HG03342 (cell line): ENCODE results near the gene MUC4.
"Not testable (repeated sequence)": the region's sequence is repeated elsewhere in the genome, so short reads cannot be mapped to it uniquely, and the experiment has no call there.

ENCODE experiments used
- ATAC-seq: cut with Tn5 transposase; IDR thresholded peaks from one replicate; pipeline ENCODE4 v1.9.1; 2021; ENCODE audit warnings: mild to moderate bottlenecking, moderate library complexity; ENCODE audit not compliant: unreplicated experiment

MUC4 gene

DNA sequence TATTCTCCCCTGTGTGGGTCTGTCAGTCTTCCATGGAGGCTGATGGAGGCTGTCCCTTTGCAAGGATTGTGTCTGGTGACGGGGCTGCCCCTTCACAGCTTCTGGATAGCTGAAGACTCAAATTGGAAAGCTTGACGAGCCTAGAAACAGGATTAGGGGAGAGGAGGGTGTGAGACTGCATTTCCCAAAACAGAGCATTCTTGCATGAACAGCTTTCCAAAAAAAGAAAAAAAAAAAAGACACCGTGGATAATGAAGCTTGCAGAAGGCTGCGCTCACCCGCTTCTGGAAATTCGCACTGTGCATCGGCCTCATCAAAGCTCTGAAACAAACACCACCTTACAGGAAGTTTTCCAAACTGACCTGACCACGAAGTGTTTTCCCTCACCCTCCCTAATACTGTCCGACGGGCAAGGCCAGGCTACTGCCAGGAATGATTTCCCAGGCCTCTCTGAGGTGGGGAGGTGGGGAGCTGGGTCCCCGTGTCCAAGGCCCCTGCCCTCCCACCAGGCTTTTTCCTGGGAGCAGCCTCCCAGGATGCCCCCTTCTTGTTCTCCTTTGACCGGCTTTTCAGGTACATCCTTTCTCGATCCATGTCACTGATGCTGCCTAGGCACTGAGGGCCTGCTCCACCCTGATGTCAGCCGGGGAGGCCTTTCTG is 24.9 kb upstream of the MUC4 start:
- ATAC-seq: no peak

DNA sequence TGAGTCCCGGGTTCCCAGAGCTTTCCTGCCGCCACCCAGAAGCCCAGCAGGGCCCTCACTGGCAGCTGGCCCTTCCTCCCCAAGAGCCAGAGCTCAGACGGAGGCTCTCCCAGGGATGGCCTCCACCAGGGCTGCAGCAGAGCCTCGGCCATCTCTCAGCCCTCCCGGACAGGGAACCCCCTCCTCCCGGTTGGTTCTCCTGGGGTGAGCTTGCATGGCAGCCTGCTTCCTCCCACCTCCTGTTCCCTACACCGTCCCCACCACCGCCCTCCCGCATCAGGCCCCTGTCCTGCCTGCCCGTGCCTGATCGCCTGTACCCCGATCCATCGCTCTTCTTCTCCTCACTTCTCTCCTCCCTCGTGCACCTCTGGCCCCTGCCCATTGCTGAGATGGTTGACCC is 24.1 kb upstream of the MUC4 start:
- no peak for ATAC-seq

DNA sequence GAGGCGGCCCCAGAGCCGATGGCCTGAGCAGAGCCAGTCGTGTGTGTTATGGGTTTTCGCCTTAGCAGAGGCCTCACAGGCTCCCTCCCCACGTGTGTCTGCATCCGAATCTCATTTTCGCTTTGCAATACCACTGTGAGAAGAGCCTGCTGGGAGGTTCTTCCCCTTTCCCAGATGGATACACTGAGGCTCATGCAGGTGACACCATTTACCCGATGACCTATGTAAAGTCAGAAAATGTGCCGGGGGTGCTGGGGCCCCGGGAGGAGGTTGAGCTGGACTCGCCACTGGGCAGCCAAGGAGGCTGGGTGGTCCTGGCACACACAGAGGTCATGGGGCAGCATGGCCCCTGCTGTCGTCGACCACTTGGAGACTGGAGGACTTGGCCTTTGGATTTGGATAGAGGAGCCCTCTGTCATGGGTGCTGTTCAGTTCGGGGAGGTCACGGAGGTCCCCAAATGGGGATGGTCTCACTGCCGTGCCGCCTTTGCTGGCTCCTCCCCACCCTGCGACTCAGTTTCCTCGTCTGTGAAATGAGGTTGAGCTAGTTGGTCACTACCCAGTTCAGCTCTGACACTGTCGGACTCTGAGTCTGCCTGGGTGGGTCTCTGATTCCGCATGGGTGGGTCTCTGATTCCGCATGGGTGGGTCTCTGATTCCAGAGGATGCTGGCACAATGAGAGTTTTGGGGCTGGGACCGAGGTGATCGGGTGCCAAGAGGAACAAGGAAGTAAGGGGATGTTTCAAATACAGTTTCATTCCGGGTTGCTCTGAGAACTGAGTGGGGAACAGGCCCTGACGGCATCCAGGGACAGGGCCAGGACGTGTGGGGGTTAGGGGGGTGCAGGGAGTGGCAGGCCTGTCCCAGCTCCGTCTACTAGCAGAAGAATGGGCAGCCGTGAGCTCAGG is 23.2 kb upstream of the MUC4 start:
- no peak for ATAC-seq

DNA sequence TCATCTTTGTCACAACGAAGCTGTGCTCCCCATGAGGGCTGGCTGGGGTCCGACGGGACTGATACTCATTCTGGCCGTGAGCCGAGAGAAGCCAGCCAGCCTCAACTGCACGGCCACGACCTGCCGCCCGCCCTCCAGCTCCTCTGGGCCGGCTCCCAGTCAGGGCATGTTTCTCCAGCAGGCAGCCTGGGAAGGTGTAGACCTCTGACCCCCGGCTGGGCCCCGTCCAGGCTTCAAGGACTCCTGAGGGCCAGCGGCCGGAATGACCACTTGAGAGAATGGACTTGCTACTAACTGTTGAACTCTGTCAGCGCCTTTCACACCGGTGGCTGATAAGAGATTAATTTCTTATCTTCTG is 18.1 kb upstream of the MUC4 start:
- no peak for ATAC-seq

DNA sequence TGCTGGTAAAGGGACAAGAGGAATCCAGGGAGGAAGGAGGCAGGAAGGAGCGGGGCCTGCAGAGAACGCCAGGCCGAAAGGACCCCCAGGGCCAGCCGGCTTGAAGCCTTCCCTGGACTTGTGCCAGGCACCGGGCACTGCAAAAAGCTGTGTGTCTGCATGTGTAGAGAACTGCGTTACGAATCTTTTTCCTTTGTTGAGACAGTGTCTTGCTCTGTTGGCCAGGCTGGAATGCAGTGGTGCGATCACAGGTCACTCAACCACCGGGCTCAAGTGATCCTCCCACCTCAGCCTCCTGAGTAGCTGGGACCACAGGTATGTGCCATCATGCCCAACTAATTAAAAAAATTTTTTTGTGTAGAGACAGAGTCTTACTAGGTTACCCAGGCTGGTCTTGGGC is 17.0 kb upstream of the MUC4 start:
- ATAC-seq: no peak

DNA sequence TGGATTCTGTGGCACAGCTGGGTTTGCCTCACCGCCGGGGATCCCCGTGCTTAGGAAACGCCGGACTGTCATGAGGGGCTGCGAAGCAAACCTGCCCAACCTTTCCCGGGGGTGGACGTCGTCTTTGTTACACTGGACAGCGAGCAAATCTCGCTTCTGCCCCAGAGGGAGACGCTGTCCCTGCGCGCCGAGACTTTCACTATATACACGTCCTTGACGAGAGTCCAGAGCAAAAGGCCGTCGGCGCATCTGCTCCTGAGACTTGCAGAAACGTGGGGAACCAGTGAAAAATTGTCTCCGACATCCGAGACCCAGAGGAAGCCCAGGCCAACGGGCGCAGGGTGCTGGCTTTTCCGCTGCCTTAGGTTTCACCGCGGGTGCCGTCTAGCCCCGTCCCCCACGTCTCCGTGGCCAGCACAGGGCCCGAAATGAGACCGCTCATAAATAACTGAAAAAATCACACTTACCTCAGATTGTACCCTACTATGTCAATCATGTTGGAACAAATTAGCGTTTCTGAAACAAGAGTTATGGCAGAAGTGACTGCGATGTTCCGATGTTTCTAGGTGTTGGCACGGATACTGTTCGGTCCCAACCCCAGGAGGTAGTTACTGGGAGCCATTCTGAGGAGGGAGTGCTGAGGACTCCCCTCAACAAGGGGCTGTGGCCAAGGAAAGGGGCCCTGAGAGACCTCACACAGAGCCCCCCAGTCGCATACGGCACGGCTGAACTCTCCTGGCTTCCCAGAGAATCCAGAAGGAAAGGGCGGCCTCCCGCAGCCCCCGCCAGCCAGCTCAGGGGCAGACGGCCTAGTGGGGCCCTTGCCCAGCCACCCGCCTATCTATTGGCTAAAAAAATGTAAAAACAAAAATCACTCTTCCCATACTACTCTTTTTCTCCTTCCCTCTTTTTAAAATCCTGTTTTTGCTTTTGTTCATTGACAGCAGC is 14.4 kb upstream of the MUC4 start:
- no peak for ATAC-seq

DNA sequence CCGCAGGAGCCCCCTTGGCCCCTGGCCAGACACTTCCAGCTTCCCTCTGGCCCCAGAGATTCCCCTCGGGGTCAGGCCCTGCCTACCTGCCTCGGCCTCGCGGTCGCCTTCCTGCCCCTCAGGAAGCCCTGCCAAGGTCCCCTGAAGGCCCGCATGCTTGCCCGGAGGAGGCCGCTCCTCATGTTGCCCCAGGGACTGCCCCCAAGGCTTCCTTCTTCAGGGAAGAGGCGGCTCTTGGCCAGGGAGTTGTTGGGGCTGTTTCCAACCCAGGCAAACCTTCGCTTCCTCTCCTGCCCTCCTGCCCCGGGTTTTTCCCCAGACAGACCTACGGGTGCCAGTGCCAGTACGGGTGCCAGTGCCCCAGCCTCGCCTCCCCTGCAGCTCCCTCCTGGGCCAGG is 13.5 kb upstream of the MUC4 start:
- no peak for ATAC-seq

DNA sequence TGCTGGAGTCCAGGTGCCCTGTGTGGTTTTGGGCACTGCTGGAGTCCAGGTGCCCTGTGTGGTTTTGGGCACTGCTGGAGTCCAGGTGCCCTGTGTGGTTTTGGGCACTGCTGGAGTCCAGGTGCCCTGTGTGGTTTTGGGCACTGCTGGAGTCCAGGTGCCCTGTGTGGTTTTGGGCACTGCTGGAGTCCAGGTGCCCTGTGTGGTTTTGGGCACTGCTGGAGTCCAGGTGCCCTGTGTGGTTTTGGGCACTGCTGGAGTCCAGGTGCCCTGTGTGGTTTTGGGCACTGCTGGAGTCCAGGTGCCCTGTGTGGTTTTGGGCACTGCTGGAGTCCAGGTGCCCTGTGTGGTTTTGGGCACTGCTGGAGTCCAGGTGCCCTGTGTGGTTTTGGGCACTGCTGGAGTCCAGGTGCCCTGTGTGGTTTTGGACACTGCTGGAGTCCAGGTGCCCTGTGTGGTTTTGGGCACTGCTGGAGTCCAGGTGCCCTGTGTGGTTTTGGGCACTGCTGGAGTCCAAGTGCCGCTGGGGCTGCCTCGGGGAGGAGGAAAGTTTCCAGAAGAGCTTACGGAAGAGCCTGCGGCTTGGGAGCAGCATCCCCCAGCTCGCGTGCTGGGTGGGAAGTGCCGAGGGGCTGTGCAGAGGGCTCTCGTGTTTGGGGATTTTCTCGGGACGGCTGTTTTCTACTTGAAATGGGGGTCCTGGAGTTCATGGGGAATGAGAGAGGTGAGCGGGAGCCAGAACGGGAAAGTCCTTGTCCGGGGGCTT is 12.9 kb upstream of the MUC4 start:
- not testable (repeated sequence) for ATAC-seq

DNA sequence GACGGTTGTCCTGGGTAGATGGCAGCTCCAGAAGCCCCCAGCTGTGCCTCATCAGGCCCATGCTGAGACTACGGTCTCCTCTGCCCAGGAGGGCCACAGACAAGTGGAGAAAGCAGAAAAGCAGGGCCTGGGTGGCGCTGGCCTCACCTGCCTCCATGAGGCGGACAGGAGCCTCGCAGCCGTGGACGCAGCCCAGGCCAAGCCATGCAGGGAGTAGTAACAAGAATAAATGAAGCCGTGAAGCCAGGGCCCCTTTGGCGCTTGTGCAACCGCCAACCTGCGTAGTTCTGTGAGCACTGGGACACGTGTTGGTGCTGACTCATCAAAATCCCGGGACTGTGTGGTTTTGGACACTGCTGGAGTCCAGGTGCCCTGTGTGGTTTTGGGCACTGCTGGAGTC is 12.3 kb upstream of the MUC4 start:
- no peak for ATAC-seq

DNA sequence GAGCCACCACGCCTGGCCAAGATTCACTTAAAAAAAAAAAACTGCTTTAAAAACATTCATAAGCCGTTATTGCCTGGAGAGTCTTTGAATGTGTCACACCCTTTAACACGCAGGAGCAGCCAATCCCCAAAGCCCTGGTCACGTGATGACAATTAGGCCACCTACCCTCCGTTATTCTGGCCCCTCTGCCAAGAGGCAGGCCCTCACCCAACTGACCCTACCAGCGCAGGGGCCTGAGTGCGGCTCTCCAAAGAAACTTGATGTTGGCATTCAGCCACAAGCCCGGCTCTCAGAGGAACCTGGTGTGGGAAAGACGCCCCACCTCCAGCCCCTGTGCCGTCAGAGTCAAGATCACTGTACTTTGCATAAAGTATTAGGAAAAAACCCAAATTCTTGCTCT is 11.6 kb upstream of the MUC4 start:
- no peak for ATAC-seq

DNA sequence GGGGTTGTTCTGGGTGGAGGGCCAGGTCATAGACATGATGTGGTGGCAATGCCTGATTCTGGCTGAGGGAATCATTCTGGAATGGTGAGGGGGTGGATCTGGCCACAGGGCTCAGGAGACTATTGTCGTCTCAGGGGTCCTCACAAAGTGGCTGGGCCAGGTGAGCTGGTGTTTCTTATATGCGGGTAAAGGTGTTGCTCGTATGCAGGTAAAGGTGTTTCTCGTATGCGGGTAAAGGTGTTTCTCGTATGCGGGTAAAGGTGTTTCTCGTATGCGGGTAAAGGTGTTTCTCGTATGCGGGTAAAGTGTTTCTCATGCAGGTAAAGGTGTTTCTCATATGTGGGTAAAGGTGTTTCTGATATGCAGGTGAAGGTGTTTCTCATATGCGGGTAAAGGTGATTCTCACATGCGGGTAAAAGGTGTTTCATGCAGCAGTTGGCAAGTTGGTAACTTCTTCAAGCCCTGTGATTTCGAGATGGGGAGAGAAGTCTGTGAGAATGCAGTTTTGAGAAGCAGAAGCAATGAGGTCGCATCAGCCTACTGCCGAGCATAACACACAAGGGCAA is 10.5 kb upstream of the MUC4 start:
- ATAC-seq: no peak

DNA sequence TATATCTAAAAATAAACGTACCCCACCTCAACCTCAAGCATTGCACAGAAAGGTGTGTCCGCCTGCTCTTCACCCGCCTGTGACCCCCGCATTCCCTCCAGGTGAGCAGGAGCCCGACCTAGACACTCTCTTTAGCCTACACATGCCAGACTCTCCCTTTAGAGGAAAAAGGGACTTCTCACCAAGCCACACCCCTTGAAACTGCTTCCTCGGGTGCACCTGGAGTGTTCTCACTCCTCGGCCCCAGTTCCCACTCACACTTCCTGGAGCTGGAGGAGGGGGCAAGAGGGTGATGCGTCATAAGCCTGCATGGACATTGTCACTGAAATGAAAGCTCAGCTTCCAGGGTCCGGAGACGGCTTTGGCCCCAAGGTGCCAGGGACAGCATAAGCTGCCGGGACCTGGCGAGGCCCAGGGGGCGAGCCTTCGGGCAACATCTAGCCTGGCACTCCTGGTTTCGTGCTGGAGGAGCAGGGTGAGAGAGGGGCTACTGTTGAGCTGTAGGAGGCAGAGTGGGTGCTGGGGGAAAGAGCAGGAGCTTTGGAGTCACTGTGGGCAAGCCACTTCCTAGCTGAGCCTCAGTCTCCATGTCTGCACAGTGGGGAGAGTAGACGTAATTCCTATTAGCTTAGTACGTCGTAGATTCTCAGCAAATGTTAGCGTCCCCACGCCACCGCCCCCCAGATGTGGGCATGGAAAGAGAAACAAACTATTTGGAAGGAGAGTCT is 9.8 kb upstream of the MUC4 start:
- no peak for ATAC-seq

DNA sequence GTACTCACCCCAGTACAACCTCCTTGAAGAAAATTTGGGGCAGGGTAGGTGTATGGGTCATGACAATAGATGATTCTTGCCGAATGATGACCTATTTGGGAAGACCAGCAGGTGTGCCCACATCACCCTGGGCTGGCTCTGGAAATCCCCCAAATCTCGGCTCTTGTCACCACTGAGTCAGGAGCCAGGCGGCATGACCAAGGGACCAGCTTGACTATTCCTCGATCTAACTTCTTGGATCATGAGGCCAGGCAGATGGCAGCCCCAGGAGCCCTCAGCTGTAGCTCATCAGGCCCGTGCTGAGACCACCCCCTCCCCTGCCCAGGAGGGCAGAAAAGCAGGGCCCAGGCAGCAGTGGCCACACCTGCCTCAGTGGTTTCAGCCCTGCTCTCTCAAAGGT is 9.2 kb upstream of the MUC4 start:
- no peak for ATAC-seq

DNA sequence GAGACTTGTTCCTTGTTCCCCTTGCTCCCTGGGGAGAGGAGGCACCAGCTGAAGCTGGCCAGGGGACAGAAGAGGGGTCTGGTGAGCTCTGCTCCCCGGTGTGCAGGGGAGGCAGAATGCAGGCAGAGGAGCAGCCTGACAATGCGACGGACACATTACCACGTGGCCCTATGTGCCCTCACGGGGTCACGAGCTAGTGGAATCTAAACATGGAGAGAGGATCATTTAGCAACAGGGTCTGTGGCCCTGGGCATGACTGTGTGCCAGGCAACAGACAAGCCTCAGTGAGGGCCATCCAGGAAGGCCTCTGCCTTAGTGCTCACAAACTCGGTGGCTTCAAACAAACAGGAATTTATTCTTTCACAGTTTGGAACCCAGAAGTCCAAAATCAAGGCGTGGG is 8.5 kb upstream of the MUC4 start:
- no peak for ATAC-seq

DNA sequence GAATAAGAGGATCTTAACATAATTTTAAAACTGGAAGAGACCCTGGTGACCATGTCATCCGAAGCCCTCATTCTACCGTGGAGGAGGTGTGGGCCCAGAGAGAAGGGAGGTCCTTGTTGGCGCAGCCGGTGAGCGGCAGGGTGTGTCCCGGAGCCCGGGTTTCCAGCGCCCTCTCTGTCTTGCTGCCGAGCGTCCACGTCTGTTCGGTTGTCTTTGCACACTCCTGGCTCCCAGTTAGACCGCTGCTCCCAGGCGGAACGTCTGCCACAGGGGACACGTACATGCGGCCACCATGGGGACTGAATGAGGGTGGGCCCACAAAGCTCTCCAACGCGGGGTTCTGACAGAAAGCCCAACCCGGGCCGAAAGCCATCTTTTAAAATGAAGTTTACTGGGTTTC is 6.6 kb upstream of the MUC4 start:
- ATAC-seq: no peak

DNA sequence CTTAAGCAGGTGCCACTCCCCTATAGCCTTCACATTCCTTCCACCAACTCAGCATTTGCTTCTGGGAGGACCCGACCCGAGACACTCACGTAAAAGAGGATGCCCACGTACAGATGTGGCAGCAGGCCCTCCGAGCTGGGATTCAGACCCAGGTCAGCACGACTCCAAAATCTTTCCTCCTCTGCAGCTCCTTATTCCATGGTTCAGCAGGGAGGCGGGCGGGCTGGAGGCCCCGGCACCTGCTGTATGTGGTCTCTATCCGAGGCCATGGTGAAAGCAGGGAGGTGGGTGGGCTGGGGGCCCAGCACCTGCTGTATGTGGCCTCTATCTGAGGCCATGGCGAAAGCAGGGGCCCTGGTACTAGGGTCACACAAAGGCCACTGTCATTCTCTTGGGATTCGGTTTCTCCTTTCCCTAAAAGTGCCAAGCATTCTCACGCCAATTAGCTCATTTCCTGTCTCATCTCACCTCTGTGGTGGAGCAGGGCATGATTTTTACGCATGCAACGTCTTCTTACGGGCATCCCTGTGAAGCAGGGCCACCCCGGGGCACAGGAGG is 5.9 kb upstream of the MUC4 start:
- no peak for ATAC-seq

DNA sequence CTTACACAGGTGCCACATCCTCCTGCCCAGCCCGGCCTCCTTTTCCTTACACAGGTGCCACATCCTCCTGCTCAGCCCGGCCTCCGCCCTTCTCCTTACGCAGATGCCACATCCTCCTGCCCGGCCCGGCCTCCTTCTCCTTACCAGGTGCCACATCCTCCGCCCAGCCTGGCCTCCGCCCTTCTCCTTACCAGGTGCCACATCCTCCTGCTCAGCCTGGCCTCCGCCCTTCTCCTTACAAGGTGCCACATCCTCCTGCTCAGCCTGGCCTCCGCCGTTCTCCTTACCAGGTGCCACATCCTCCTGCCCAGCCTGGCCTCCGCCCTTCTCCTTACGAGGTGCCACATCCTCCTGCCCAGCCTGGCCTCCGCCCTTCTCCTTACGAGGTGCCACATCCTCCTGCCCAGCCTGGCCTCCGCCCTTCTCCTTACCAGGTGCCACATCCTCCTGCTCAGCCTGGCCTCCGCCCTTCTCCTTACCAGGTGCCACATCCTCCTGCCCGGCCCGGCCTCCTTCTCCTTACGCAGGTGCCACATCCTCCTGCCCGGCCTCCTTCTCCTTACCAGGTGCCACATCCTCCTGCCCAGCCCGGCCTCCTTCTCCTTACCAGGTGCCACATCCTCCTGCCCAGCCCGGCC is 4.7 kb upstream of the MUC4 start:
- not testable (repeated sequence) for ATAC-seq

DNA sequence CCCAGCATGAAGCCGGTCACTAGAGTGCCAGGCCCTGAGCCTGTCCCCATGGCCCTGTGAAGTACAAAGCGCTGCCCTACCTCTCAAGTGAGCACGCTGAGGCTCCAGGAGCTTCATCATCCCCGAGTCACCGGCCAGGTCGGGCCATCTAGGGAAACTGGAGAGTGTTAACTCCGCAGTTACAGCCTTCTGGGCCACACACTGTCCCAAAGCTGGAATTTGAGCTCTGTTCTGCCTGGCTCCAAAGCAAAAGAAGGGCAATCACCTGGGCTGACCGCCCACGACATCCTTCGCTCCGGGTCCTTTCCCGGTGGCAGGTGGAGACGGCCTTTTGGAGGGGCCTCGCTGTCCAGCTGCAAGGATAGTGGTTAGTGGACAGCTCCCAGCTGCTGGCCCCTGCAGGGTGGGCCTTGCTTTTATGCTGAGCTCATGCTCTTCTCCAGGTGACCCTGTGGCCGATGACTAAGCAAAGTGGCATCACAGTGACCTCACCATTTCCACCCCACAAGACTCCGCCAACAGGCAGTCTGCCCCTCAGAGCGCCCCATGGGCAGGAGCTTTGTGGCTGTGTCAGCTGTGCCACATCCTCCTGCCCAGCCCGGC is 3.5 kb upstream of the MUC4 start:
- no peak for ATAC-seq
